ENCODE measurements around the gene SLC8A2. TPM values are rescaled to one million over a fixed set of nuclear protein-coding genes. Genes with fewer than 3 reads are reported as not detected.

Gene SLC8A2
- total and polyA plus RNA-seq, 2 donors (not counting 1 experiment from before 2014, with no cell fraction given), result 0.07 TPM; not detected in 1

DNA sequence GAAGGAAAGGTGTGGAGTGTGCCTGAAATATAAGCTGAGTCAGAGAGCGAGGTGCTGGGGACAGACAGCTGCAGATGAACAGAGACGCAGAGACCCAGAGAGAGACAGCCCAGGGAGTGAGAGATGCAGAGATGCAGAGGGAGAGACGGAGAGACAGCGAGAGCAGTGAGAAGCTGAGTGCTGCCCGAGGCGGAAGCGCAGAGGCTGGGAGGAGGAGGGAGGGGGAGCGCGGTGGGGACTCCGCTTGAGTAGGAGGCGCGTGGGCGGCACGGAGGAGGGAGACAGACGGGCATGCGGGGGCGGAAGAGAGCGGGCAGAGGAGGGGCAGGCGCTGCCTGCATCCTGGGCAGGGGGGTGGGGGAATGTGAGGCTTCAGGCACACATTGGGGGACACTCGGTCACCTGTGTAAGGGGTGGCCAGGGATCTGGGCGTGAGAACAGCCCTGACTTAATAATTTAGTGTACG lies 25.7 kb downstream of the SLC8A2 start:
- Mint-ChIP-seq H3K9me3 (ENCODE audit: insufficient read depth) (no peaks in the 10 kb centered on the region), H3K27me3 (peaks cover 82% of the 10 kb centered on the region), H3K4me1 (peaks cover 28% of the 10 kb centered on the region), H3K27ac (peak overlapping the region; percentile 62), H3K4me3 (peak overlapping the region; percentile 71)
- H4K20me1 ChIP-seq (ENCODE audit: control insufficient read depth, insufficient read depth, low read length, poor library complexity, severe bottlenecking), result no peaks in the 10 kb centered on the region
- ATAC-seq (ENCODE audit: low read depth) (peak; percentile 76), DNase-seq (peak; percentile 76)
- peaks cover 0 to 83% (median 48%) of the 10 kb centered on the region in 4 experiments for H3K27me3 ChIP-seq (replicated peaks in 1 of 4; ENCODE audit: control extremely low read depth in 1 of 4, control insufficient read depth in 3 of 4, insufficient read depth in 4 of 4, low read length in 3 of 4)
- TF ChIP-seq EZH2 (IDR thresholded peaks at IDR 0.05; ENCODE audit: borderline replicate concordance, insufficient read depth, low read depth, low read length, poor library complexity, severe bottlenecking), result no peak
- TF ChIP-seq, protein P1, sequence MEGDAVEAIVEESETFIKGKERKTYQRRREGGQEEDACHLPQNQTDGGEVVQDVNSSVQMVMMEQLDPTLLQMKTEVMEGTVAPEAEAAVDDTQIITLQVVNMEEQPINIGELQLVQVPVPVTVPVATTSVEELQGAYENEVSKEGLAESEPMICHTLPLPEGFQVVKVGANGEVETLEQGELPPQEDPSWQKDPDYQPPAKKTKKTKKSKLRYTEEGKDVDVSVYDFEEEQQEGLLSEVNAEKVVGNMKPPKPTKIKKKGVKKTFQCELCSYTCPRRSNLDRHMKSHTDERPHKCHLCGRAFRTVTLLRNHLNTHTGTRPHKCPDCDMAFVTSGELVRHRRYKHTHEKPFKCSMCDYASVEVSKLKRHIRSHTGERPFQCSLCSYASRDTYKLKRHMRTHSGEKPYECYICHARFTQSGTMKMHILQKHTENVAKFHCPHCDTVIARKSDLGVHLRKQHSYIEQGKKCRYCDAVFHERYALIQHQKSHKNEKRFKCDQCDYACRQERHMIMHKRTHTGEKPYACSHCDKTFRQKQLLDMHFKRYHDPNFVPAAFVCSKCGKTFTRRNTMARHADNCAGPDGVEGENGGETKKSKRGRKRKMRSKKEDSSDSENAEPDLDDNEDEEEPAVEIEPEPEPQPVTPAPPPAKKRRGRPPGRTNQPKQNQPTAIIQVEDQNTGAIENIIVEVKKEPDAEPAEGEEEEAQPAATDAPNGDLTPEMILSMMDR (IDR thresholded peaks at IDR 0.05), result no peak
- ChIA-PET CTCF (interaction anchor here (0.9 to 2.1 kb wide), 3 partner anchors 8 to 252 kb away, joined by 3 to 9 read pairs (median 3); no protein-coding TSS in a partner anchor), POLR2A (interaction anchor here (0.7 kb wide), 1 partner anchor 12 kb away, joined by 4 read pairs; no protein-coding TSS in a partner anchor)
- WGBS (ENCODE audit: insufficient coverage), result 2% methylated on average over 22 of the region's 22 CpGs
- peak overlapping the region; percentile 39 for H3K9ac ChIP-seq (ENCODE audit: low read length)
- H3K4me3 ChIP-seq (ENCODE audit: control extremely low read depth in 1 of 5, extremely low read depth in 1 of 5, insufficient read depth in 1 of 5, low read depth in 2 of 5, low read length in 4 of 5), result peak overlapping the region in 2 of 5 experiments; percentile 25 to 45
- no peaks in the 10 kb centered on the region for H3K36me3 ChIP-seq (replicated peaks in 1 of 2; ENCODE audit: control extremely low read depth in 1 of 2, control insufficient read depth in 1 of 2, extremely low read depth in 1 of 2, insufficient read depth in 2 of 2, low read length in 1 of 2)
- intact Hi-C loops (cut with micrococcal nuclease), result no loop called here
- H3K4me1 ChIP-seq (ENCODE audit: control insufficient read depth in 2 of 2, insufficient read depth in 2 of 2, low read length in 2 of 2), result peaks cover 32 to 42% of the 10 kb centered on the region in 2 donors
- H3K27ac ChIP-seq (ENCODE audit: low read length in 2 of 2), result no peak overlapping the region
- H3K79me2 ChIP-seq (ENCODE audit: control insufficient read depth, insufficient read depth, low read length), result no peaks in the 10 kb centered on the region
- H3K4me2 ChIP-seq (replicated peaks; ENCODE audit: low read depth, low read length, poor library complexity, severe bottlenecking), result peak overlapping the region; percentile 84
- H3K9me3 ChIP-seq (ENCODE audit: control extremely low read depth in 1 of 3, control insufficient read depth in 2 of 3, insufficient read depth in 1 of 3, low read length in 2 of 3), result peaks cover 0 to 44% (median 6%) of the 10 kb centered on the region in 3 donors
- peak overlapping the region; percentile 78 for H2AFZ ChIP-seq (ENCODE audit: insufficient read depth, low read depth, low read length, poor library complexity, severe bottlenecking)

DNA sequence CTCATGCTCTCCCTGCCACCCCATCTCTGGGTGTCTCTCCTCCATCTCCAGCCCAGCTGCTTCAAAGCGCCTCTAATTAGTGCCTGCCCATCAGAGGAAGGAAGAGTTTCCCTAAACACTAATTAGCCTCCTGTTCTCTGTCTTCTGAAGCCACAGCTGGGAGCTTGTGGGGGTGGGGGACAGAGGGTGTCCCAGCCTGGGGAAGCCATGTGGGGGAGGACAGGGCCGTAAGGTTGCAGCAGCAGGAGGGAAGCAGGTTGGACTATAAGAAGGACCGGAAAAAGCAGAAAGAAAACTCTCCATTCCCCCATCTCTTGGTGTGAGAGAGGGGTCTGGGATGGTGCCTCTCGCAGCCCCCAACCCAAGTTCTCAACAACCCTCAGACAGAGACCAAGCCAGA lies 26.2 kb downstream of the SLC8A2 start:
- H3K4me1 Mint-ChIP-seq, result peaks cover 28% of the 10 kb centered on the region
- Histone ChIP-seq H3K36me3 (replicated peaks in 1 of 2; ENCODE audit: control extremely low read depth in 1 of 2, control insufficient read depth in 1 of 2, extremely low read depth in 1 of 2, insufficient read depth in 2 of 2, low read length in 1 of 2) (no peaks in the 10 kb centered on the region), H3K4me1 (ENCODE audit: control insufficient read depth in 2 of 2, insufficient read depth in 2 of 2, low read length in 2 of 2) (peaks cover 32 to 42% of the 10 kb centered on the region in 2 donors), H4K20me1 (ENCODE audit: control insufficient read depth, insufficient read depth, low read length, poor library complexity, severe bottlenecking) (no peaks in the 10 kb centered on the region), H3K27me3 (replicated peaks in 1 of 4; ENCODE audit: control extremely low read depth in 1 of 4, control insufficient read depth in 3 of 4, insufficient read depth in 4 of 4, low read length in 3 of 4) (peaks cover 0 to 87% (median 48%) of the 10 kb centered on the region in 4 experiments), H2AFZ (ENCODE audit: insufficient read depth, low read depth, low read length, poor library complexity, severe bottlenecking) (peak overlapping the region; percentile 78), H3K9ac (ENCODE audit: low read length) (peak overlapping the region; percentile 39), H3K9me3 (ENCODE audit: control extremely low read depth in 1 of 3, control insufficient read depth in 2 of 3, insufficient read depth in 1 of 3, low read length in 2 of 3) (peaks cover 0 to 44% (median 6%) of the 10 kb centered on the region in 3 donors), H3K79me2 (ENCODE audit: control insufficient read depth, insufficient read depth, low read length) (no peaks in the 10 kb centered on the region), H3K4me2 (replicated peaks; ENCODE audit: low read depth, low read length, poor library complexity, severe bottlenecking) (peak overlapping the region; percentile 84), H3K4me3 (ENCODE audit: control extremely low read depth in 1 of 5, extremely low read depth in 1 of 5, insufficient read depth in 1 of 5, low read depth in 2 of 5, low read length in 4 of 5) (peak overlapping the region in 2 of 5 experiments; percentile 25 to 45), H3K27ac (ENCODE audit: low read length in 2 of 2) (no peak overlapping the region)
- intact Hi-C loops (cut with micrococcal nuclease), result no loop called here
- H3K27me3 Mint-ChIP-seq, result peaks cover 82% of the 10 kb centered on the region
- H3K27ac Mint-ChIP-seq, result no peak overlapping the region
- WGBS (ENCODE audit: insufficient coverage), result no CpG with 5 or more reads among the region's 4 CpGs
- POLR2A ChIA-PET, result interaction anchor here (0.7 kb wide), 1 partner anchor 11 kb away, joined by 4 read pairs; no protein-coding TSS in a partner anchor
- no peaks in the 10 kb centered on the region for H3K9me3 Mint-ChIP-seq (ENCODE audit: insufficient read depth)
- CTCF ChIA-PET, result interaction anchor here (0.9 to 2.1 kb wide), 3 partner anchors 8 to 252 kb away, joined by 3 to 9 read pairs (median 3); no protein-coding TSS in a partner anchor
- DNase-seq, result no peak
- TF ChIP-seq EZH2 (IDR thresholded peaks at IDR 0.05; ENCODE audit: borderline replicate concordance, insufficient read depth, low read depth, low read length, poor library complexity, severe bottlenecking), result no peak
- TF ChIP-seq, protein P1 (IDR thresholded peaks at IDR 0.05), result no peak
- no peak for ATAC-seq (ENCODE audit: low read depth)
- peak overlapping the region; percentile 71 for H3K4me3 Mint-ChIP-seq
